OCI-M2 (cell line): ENCODE measurements around the gene PCDHA4.

Source experiments
- DNase-seq: peaks from one replicate; lab custom pipeline; 2025; ENCODE audit not compliant: unreplicated experiment; lab: John Stamatoyannopoulos, UW

The PCDHA4 gene

DNA sequence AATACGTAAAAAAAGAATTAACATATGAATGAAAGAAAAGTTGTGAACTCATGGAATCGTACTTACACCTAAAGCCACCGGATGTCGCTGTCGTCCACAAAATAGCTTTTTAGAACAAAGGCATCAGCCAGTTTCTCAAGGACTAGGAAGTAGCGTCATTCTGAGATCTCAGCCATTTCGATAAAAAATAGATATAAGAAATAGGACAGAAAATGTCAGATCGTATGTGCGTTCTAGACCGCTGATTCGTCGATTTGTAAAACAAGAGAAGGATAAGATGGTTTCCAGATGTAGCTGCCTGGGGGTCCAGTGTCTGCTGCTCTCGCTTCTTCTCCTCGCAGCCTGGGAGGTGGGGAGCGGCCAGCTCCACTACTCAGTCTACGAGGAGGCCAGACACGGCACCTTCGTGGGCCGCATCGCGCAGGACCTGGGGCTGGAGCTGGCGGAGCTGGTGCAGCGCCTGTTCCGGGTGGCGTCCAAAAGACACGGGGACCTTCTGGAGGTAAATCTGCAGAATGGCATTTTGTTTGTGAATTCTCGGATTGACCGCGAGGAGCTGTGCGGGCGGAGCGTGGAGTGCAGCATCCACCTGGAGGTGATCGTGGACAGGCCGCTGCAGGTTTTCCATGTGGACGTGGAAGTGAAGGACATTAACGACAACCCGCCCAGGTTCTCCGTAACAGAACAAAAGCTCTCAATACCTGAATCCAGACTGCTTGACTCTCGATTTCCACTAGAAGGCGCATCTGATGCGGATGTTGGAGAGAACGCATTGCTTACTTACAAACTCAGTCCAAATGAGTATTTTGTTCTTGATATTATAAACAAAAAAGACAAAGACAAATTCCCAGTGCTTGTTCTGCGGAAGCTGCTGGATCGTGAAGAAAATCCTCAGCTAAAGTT, 49.2 kb downstream of the PCDHA4 start, which contains the start of gene PCDHA10:
Gene PCDHA10, plus strand, starts transcription at position 126 of the 903 bp plus-strand sequence. Its CDS starts 152 bp downstream, at position 278.
- no peak for DNase-seq

DNA sequence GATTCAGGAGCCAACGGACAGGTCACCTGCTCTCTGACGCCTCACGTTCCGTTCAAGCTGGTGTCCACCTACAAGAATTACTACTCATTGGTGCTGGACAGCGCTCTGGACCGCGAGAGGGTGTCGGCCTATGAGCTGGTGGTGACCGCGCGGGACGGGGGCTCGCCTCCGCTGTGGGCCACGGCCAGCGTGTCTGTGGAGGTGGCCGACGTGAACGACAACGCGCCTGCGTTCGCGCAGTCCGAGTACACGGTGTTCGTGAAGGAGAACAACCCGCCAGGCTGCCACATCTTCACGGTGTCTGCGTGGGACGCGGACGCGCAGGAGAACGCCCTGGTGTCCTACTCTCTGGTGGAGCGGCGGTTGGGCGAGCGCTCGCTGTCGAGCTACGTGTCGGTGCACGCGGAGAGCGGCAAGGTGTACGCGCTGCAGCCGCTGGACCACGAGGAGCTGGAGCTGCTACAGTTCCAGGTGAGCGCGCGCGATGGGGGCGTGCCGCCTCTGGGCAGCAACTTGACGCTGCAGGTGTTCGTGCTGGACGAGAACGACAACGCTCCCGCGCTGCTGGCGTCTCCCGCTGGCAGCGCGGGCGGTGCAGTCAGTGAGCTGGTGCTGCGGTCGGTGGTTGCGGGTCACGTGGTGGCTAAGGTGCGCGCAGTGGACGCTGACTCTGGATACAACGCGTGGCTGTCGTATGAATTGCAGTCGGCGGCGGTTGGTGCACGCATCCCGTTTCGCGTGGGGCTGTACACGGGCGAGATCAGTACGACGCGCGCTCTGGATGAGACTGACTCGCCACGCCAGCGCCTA, 50.5 kb downstream of the PCDHA4 start:
- no peak for DNase-seq

DNA sequence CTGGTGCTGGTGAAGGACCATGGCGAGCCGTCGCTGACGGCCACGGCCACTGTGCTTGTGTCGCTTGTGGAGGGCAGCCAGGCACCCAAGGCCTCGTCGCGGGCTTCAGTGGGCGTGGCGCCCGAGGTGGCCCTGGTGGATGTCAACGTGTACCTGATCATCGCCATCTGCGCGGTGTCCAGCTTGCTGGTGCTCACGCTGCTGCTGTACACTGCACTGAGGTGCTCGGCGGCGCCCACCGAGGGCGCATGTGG, 51.0 kb downstream of the PCDHA4 start:
- no peak for DNase-seq

DNA sequence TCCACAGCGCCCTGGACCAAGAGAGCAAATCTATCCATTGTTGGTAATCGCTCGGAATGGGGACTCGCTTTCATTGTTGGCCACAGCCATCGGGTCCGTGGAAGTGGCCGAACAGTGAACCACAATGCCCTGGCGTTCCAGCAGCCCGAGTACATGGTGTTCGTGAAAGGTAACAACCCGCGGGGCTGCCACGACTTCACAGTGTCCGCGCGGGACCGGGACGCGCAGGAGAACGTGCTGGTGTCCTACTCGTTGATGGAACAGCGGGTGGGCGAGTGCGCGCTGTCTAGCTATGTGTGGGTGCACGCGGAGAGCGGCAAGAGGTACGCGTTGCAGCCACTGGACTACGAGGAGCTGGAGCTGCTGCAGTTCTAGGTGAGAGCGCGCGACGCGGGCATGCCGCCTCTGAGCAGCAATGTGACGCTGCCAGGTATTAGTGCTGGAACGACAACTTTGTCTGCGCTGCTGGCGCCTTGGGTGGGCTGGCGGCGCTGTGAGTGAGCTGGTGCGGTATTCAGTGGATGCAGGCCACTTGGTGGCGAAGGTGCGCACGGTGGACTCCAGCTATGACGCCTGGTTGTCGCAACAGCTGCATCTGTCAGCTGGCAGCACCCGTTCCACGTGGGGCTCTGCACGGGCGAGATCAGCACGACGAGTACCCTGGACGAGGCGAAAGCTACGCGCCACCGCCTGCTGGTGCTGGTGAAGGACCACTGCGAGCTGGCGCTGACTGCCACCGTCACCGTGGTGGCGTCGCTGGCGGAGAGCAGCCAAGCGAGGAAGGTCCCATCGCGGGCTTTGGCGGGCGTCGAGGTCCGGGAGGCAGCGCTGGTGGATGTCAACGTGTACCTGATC, 55.8 kb downstream of the PCDHA4 start:
- no peak for DNase-seq
